Memory B cell (primary cell): ENCODE measurements around the gene PTPA.

Experiments used
- ATAC-seq: fragments of 150-1000 bp; cut with Tn5 transposase; 2 replicates; pipeline ENCODE4 v1.10.0; 2021; ENCODE audit warnings: low read depth, mild to moderate bottlenecking, moderate library complexity
- DNase-seq, 2 donors: peaks; one replicate each; pipeline ENCODE4 v3.0.0; 2022; ENCODE audit warnings: low spot score in 2 of 2
- H3K27ac Mint-ChIP-seq: one replicate; pipeline ENCODE4 v1.8.0; 2022; ENCODE audit warnings: mild to moderate bottlenecking, moderate library complexity, mixed read lengths
- H3K27me3 Mint-ChIP-seq: one replicate; pipeline ENCODE4 v1.8.0; 2022; ENCODE audit warnings: mixed read lengths
- H3K36me3 Mint-ChIP-seq: one replicate; pipeline ENCODE4 v1.8.0; 2022; ENCODE audit warnings: mild to moderate bottlenecking, mixed read lengths
- H3K4me1 Mint-ChIP-seq: one replicate; pipeline ENCODE4 v1.8.0; 2022; ENCODE audit warnings: mixed read lengths
- H3K4me3 Mint-ChIP-seq: one replicate; pipeline ENCODE4 v1.8.0; 2022; ENCODE audit warnings: mild to moderate bottlenecking, moderate library complexity, mixed read lengths
- H3K9me3 Mint-ChIP-seq: one replicate; pipeline ENCODE4 v1.8.0; 2022; ENCODE audit warnings: mixed read lengths

The PTPA gene

GRCh38 chr9:129174102-129174723 lies 63.0 kb downstream of the PTPA start:
- DNase-seq, result peak; percentile 75 to 88
- Mint-ChIP-seq H3K9me3 (no peaks in the 10 kb centered on the region), H3K27ac (no peak overlapping the region)

DNA sequence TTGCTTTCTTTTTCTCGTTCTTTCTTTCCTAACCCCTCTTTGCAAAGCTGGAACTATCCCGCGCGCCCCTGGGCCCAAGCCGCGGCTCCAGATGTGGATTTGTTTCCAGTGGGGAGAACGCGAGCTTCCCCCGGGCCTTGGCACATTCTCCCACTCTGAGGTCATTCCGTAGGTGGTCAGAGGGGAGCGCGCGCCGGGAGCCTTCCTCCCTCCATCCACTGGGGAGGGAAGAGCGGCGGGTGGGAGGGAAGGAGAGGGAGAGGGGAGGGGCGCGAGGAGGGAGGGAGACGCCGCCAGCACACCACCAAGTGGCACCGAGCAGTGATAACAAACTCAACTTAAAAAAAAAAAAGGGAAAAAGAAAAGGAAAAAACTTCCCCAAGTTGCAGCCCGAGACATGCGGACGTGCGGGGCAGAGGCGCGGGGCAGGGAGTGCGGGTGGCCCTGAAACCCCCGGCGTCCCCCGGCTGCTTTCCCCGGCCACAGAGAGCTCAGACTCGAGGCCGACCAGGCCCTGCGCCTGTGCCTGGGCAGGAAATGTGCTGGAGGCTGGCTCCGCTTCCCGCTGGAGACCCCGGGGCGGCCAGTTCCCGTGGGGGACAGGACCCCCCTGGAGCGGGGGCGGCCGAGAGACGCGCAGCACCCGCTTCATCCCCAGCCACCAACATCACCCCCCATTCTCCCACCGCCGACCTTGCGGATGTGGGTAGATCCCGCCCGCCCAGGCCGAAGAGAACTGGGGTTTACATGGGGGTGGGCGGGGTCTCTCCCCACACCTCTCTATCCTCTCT lies 63.7 kb downstream of the PTPA start:
- Mint-ChIP-seq H3K36me3 (no peaks in the 10 kb centered on the region), H3K9me3 (no peaks in the 10 kb centered on the region), H3K27me3 (peaks cover 8% of the 10 kb centered on the region), H3K4me3 (peak overlapping the region; percentile 86), H3K27ac (no peak overlapping the region), H3K4me1 (peaks cover 2% of the 10 kb centered on the region)
- ATAC-seq, result no peak
- no peak for DNase-seq

More at GRCh38 chr9:129174102-129174723, 63.0 kb downstream of the PTPA start:
- Mint-ChIP-seq H3K4me3 (peak overlapping the region; percentile 86), H3K36me3 (no peaks in the 10 kb centered on the region), H3K4me1 (peaks cover 2% of the 10 kb centered on the region), H3K27me3 (peaks cover 8% of the 10 kb centered on the region)
- ATAC-seq, result peak; percentile 18

- no peak for DNase-seq
These were observed 64.3 kb downstream of the PTPA start for GRCh38 chr9:129175515-129175824.

DNA sequence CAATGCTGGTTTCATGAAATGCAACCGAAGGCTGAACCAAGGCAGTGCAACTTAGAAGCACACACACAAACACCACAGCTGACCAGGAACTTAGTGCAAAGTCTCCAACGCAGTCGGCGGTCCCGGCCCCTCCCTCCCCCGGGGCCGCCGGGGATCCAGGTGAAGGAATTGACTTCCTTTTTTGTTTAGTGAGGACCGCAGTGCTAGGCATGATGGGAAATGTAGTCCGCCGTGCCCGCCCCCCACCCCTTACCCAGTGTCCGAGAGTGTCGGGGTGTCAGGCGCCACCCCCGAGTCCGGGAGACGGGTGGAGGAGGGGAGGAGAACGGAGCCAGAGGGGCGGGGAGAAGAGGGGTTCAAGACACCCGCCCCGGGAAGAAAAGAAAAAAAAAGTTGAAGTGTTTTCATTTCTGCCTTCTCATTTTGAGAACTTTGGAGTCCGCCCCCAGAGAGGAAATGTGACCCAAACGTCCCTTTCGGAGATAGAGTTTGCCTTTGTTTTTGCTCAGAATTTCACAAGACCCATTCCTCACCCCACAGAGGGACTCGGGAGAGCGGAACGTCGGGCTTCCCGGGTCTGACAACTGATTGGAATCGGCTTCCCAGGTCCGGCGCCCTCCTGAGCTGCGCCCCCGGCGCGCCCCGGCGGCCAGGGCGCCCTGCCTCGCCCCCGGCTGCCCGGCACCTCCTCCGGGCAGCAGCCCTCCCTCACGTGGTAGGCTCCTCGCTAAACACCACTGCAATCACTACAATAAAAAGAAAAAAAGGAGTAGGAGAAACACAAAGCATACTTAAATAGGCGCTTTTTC lies 64.8 kb downstream of the PTPA start:
- Mint-ChIP-seq H3K4me3 (peak overlapping the region; percentile 86), H3K36me3 (no peaks in the 10 kb centered on the region), H3K9me3 (no peaks in the 10 kb centered on the region), H3K4me1 (peaks cover 2% of the 10 kb centered on the region), H3K27me3 (peaks cover 8% of the 10 kb centered on the region), H3K27ac (no peak overlapping the region)
- ATAC-seq (peak; percentile 4), DNase-seq (peak; percentile 31 to 50)

More at GRCh38 chr9:129175515-129175824, 64.3 kb downstream of the PTPA start:
- Mint-ChIP-seq H3K9me3 (no peaks in the 10 kb centered on the region), H3K4me1 (peaks cover 2% of the 10 kb centered on the region), H3K27me3 (peaks cover 8% of the 10 kb centered on the region), H3K36me3 (no peaks in the 10 kb centered on the region), H3K4me3 (peak overlapping the region; percentile 86), H3K27ac (no peak overlapping the region)
- ATAC-seq, result no peak

- Mint-ChIP-seq H3K4me3 (peak overlapping the region; percentile 86), H3K9me3 (no peaks in the 10 kb centered on the region), H3K4me1 (peaks cover 2% of the 10 kb centered on the region), H3K36me3 (no peaks in the 10 kb centered on the region), H3K27ac (no peak overlapping the region), H3K27me3 (peaks cover 12% of the 10 kb centered on the region)
- ATAC-seq (no peak), DNase-seq (peak; percentile 14 to 47)
These were observed 65.7 kb downstream of the PTPA start for GRCh38 chr9:129176701-129177442.

- Mint-ChIP-seq H3K27me3 (peaks cover 12% of the 10 kb centered on the region), H3K9me3 (no peaks in the 10 kb centered on the region), H3K4me3 (peak overlapping the region; percentile 90), H3K27ac (no peak overlapping the region), H3K4me1 (peaks cover 2% of the 10 kb centered on the region), H3K36me3 (no peaks in the 10 kb centered on the region)
- ATAC-seq (peak; percentile 25), DNase-seq (no peak)
These were observed 66.2 kb downstream of the PTPA start for GRCh38 chr9:129177443-129177790.

DNA sequence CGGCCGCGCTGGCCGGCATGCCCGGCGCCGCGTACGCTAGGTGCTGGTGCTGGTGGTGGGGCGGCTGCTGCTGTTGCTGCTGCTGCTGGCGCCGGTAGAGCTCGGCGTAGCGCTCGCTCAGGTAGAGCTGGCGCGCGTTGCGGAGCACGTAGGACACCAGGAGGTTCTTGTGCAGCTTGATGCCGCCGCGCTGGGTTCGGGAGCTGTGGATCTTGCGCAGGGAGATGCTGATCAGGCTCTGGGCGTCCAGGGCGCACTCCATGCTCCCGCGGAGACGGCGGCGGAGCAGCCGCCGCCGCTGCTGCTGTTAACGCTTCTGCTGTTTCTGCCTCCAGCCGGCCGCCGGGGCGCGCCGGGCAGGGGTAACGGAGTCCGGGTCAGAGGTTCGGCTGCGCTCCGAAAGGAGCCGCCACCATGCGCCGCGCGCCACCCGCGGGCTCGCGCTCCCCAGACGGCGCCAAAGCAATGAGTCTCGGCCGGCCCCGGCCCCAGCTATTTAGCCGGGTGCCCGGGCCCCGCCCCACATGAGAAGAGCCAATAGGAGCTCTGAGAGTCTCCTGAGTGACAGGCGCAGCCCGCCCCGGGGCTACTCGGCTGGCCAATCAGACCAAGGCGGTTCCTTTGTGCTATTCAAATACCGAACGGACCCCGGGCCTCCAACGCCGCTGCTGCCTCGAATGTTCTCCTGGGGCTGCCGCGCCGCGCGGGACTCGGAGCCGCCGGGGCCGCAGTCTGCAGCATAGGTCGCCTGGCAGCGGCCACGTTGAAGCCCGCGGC lies 66.8 kb downstream of the PTPA start, which contains the start of gene IER5L:
Gene IER5L (minus strand): TSS at position 471 of the 777 bp plus-strand sequence. CDS start 209 bp downstream, at position 262.
- H3K9me3 Mint-ChIP-seq, result no peaks in the 10 kb centered on the region
- peaks cover 2% of the 10 kb centered on the region for H3K4me1 Mint-ChIP-seq
- H3K4me3 Mint-ChIP-seq, result peak within 1 kb of the TSS; percentile 90
- peak; percentile 92 to 96 for DNase-seq
- H3K36me3 Mint-ChIP-seq, result no peaks in the 10 kb centered on the region
- peak; percentile 89 for ATAC-seq
- peaks cover 12% of the 10 kb centered on the region for H3K27me3 Mint-ChIP-seq
- H3K27ac Mint-ChIP-seq, result no peak within 1 kb of the TSS

- no peaks in the 10 kb centered on the region for H3K9me3 Mint-ChIP-seq
- no peak overlapping the region for H3K27ac Mint-ChIP-seq
- ATAC-seq (no peak), DNase-seq (no peak)
- H3K27me3 Mint-ChIP-seq, result peaks cover 9% of the 10 kb centered on the region
- peaks cover 2% of the 10 kb centered on the region for H3K4me1 Mint-ChIP-seq
- H3K4me3 Mint-ChIP-seq, result no peak overlapping the region
- H3K36me3 Mint-ChIP-seq, result no peaks in the 10 kb centered on the region
These were observed 67.6 kb downstream of the PTPA start for GRCh38 chr9:129178568-129179382.

GRCh38 chr9:129181246-129181645 lies 70.0 kb downstream of the PTPA start:
- DNase-seq, result no peak
- no peaks in the 10 kb centered on the region for H3K4me1 Mint-ChIP-seq

DNA sequence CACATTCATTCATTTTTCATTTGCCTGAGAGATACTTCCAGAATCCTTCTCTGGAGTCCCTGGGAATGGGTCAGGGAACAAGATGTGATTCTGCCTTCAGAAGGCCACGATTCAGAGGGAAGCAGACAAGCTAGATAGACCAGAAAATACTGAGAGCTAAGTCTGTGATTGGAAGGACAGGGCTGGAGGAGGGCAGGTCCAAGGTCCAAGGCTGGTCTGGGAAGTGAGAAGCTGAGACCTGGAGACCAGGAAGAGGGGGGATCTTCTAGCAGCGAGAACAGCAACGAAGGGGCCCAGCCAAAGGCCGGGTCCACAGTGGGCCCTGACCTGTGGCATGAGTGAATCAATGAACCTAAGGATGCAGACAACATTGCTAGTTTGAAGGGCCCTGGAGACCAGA lies 70.9 kb downstream of the PTPA start:
- Mint-ChIP-seq H3K27ac (no peak overlapping the region), H3K9me3 (no peaks in the 10 kb centered on the region), H3K27me3 (peaks cover 13% of the 10 kb centered on the region), H3K4me3 (no peak overlapping the region), H3K4me1 (no peaks in the 10 kb centered on the region), H3K36me3 (no peaks in the 10 kb centered on the region)
- ATAC-seq (no peak), DNase-seq (no peak)

More at GRCh38 chr9:129181246-129181645, 70.0 kb downstream of the PTPA start:
- no peak for ATAC-seq
- Mint-ChIP-seq H3K27me3 (peaks cover 13% of the 10 kb centered on the region), H3K27ac (no peak overlapping the region), H3K4me3 (no peak overlapping the region), H3K36me3 (no peaks in the 10 kb centered on the region), H3K9me3 (no peaks in the 10 kb centered on the region)

DNA sequence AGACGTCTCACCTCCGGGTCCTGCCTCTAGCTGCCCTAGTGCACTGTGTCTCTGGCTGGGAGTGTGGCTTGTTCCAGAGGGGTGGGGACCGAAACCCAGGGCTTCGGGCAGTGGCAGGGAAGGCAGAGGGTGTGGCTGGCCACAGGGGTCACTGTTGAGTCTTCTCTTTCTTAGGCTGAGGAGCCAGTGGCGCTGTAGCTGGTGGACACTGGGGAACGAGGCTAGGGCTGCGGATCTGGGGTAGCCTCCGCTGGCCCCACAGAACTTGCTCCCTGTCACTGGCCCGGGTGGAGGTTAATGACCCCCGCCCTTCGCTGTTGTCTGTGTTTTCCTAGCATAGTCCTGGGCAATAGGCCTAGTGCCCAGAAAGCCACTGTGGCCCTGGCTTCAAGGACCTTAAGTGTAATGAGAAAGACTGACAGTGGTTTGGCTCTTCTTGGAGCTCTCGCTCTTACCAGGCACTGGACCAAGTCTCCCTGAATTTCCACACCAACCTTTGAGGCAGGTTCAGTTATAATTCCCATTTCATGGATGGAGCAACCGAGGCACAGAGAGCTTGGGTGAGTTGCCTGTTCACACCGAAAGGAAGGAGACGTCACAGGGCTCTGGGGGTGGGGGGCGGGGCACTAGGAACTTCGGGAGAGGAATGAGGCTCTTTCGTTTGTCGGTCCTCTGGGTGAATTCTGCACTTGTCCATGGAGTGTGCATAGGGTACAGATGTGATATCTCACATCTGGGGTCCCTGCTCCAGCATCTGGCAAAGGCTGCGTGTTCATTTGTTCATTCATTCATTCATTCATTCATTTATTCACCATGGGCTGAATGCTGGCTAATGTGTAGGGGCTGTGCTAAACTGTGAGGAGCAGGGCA lies 71.6 kb downstream of the PTPA start:
- DNase-seq (no peak), ATAC-seq (no peak)
- H3K9me3 Mint-ChIP-seq, result no peaks in the 10 kb centered on the region
- no peaks in the 10 kb centered on the region for H3K4me1 Mint-ChIP-seq
- H3K27me3 Mint-ChIP-seq, result peaks cover 15% of the 10 kb centered on the region
- no peak overlapping the region for H3K4me3 Mint-ChIP-seq
- no peak overlapping the region for H3K27ac Mint-ChIP-seq
- H3K36me3 Mint-ChIP-seq, result no peaks in the 10 kb centered on the region
